GM12891 (cell line): ENCODE data around the gene MAD1L1.

Source experiments
- PAX5 ChIP-seq: IDR thresholded peaks from 2 replicates; pipeline ENCODE4 v1.6.1; 2011; ENCODE audit warnings: low read length, moderate library complexity, mild to moderate bottlenecking; ENCODE audit not compliant: insufficient read depth, severe bottlenecking
- POLR2A ChIP-seq: IDR thresholded peaks from 2 replicates; pipeline ENCODE4 v1.6.1; 2011; ENCODE audit warnings: low read depth, low read length, control low read depth
- POLR2AphosphoS5 ChIP-seq: IDR thresholded peaks from 2 replicates; pipeline ENCODE4 v1.6.1; 2011; ENCODE audit warnings: low read depth, low read length, control low read depth
- POU2F2 ChIP-seq: IDR thresholded peaks from 2 replicates; pipeline ENCODE4 v1.6.1; 2011; ENCODE audit warnings: low read depth, mild to moderate bottlenecking, control low read depth, low read length, moderate library complexity
- SPI1 ChIP-seq: IDR thresholded peaks from 2 replicates; pipeline ENCODE4 v1.6.1; 2011; ENCODE audit warnings: low read depth, low read length, control low read depth
- TAF1 ChIP-seq: IDR thresholded peaks from 2 replicates; pipeline ENCODE4 v1.6.1; 2011; ENCODE audit warnings: low read depth, low read length, control low read depth

- TF ChIP-seq POLR2A (no peak), POU2F2 (no peak), POLR2AphosphoS5 (no peak), TAF1 (no peak), SPI1 (no peak), PAX5 (no peak)
Measured at GRCh38 chr7:1935176-1936005, 297.4 kb downstream of the MAD1L1 start.
